ENCODE data around the gene COL5A1. TPM values are rescaled to one million over a fixed set of nuclear protein-coding genes. Genes with fewer than 3 reads are reported as not detected.
A peak's percentile ranks its signal among the peaks of the same experiment; 100 is the strongest.
"Not testable (repeated sequence)": the region's sequence is repeated elsewhere in the genome, so short reads cannot be mapped to it uniquely, and the experiment has no call there.

The COL5A1 gene
- total RNA-seq, 1 experiment from 2014 or later, result 10.6 TPM

DNA sequence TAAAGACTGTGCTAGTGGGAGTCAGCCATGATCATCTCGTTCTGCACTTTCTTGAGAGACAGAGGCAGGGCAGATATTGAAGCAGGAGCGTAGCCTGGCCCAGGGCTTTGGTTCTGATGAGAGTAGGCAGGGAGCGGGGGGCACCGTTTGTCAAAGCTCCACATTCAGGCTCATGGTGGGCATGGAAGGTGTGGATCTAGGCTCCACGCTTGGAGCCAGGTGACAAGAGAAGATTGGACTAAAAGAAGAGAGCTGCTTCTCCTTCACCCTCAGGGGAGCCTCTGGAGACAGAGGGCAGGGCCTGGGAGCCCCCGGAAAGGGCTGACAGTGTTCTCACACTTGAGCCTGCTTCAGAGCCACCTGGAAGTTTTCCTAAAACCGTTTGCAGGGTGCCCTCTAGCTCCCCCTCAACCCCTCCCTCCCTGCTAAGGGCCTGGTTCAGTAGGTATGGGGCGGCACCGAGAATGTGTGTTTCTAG is 214.3 kb downstream of the COL5A1 start:
- ATAC-seq (no peak), DNase-seq (no peak)
- Histone ChIP-seq H3K4me2 (ENCODE audit: low read length) (no peak overlapping the region), H3K27ac (ENCODE audit: low read length) (no peak overlapping the region), H2AFZ (ENCODE audit: low read length) (no peak overlapping the region), H4K20me1 (ENCODE audit: low read length) (no peaks in the 10 kb centered on the region), H3F3A (ENCODE audit: low read length, unreplicated experiment) (no peaks in the 10 kb centered on the region), H3K4me1 (ENCODE audit: insufficient read depth, low read length) (no peaks in the 10 kb centered on the region), H3K9ac (ENCODE audit: low read length) (no peak overlapping the region), H3K79me2 (ENCODE audit: low read length) (no peaks in the 10 kb centered on the region), H3K9me2 (replicated peaks; ENCODE audit: low read length) (no peaks in the 10 kb centered on the region), H3K4me3 (ENCODE audit: low read length) (no peak overlapping the region), H3K36me3 (ENCODE audit: low read depth, low read length) (no peaks in the 10 kb centered on the region), H3K9me3 (ENCODE audit: low read length) (no peaks in the 10 kb centered on the region), H3K27me3 (ENCODE audit: low read length) (0 out of 2 replicates have a peak, but pooled peaks cover 12% of the 10 kb centered on the region)
- ChIA-PET CTCF (no interaction called here), POLR2A (ENCODE audit: unreplicated experiment) (no interaction called here)
- intact Hi-C loops (cut with micrococcal nuclease), result no loop called here
- BruUV-seq (replicated peaks), result no TSS peak
- TF ChIP-seq EZH2phosphoT487 (IDR thresholded peaks at IDR 0.05; ENCODE audit: borderline replicate concordance, low read length) (no peak), EZH2 (IDR thresholded peaks at IDR 0.05; ENCODE audit: low read length, unreplicated experiment) (no peak)
- TF ChIP-seq, protein P1, sequence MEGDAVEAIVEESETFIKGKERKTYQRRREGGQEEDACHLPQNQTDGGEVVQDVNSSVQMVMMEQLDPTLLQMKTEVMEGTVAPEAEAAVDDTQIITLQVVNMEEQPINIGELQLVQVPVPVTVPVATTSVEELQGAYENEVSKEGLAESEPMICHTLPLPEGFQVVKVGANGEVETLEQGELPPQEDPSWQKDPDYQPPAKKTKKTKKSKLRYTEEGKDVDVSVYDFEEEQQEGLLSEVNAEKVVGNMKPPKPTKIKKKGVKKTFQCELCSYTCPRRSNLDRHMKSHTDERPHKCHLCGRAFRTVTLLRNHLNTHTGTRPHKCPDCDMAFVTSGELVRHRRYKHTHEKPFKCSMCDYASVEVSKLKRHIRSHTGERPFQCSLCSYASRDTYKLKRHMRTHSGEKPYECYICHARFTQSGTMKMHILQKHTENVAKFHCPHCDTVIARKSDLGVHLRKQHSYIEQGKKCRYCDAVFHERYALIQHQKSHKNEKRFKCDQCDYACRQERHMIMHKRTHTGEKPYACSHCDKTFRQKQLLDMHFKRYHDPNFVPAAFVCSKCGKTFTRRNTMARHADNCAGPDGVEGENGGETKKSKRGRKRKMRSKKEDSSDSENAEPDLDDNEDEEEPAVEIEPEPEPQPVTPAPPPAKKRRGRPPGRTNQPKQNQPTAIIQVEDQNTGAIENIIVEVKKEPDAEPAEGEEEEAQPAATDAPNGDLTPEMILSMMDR (conservative IDR thresholded peaks at IDR 0.05; ENCODE audit: low read depth, low read length), result no peak

DNA sequence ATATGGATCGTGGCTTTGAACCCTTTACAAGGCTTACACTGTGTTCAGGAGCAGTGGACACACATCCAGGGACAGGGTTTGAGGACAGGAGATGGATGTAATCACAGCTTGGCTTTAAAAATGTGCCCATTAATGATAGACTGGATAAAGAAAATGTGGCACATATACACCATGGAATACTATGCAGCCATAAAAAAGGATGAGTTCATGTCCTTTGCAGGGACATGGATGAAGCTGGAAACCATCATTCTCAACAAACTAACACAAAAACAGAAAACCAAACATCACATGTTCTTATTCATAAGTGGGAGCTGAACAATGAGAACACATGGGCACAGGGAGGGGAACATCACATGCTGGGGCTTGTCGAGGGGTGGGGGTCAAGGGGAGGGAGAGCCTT is 215.8 kb downstream of the COL5A1 start:
- H3F3A ChIP-seq (ENCODE audit: low read length, unreplicated experiment); H3K9ac ChIP-seq (ENCODE audit: low read length); H3K36me3 ChIP-seq (ENCODE audit: low read depth, low read length); H2AFZ ChIP-seq (ENCODE audit: low read length); DNase-seq; H3K79me2 ChIP-seq (ENCODE audit: low read length); H3K9me2 ChIP-seq (replicated peaks; ENCODE audit: low read length); ATAC-seq; intact Hi-C loops (cut with micrococcal nuclease); H3K27ac ChIP-seq (ENCODE audit: low read length); H4K20me1 ChIP-seq (ENCODE audit: low read length); CTCF ChIA-PET; H3K4me3 ChIP-seq (ENCODE audit: low read length); H3K9me3 ChIP-seq (ENCODE audit: low read length); H3K4me1 ChIP-seq (ENCODE audit: insufficient read depth, low read length); BruUV-seq (replicated peaks); H3K4me2 ChIP-seq (ENCODE audit: low read length); POLR2A ChIA-PET (ENCODE audit: unreplicated experiment): not testable (repeated sequence)
- H3K27me3 ChIP-seq (ENCODE audit: low read length), result 0 out of 2 replicates have a peak, but pooled peaks cover 12% of the 10 kb centered on the region

DNA sequence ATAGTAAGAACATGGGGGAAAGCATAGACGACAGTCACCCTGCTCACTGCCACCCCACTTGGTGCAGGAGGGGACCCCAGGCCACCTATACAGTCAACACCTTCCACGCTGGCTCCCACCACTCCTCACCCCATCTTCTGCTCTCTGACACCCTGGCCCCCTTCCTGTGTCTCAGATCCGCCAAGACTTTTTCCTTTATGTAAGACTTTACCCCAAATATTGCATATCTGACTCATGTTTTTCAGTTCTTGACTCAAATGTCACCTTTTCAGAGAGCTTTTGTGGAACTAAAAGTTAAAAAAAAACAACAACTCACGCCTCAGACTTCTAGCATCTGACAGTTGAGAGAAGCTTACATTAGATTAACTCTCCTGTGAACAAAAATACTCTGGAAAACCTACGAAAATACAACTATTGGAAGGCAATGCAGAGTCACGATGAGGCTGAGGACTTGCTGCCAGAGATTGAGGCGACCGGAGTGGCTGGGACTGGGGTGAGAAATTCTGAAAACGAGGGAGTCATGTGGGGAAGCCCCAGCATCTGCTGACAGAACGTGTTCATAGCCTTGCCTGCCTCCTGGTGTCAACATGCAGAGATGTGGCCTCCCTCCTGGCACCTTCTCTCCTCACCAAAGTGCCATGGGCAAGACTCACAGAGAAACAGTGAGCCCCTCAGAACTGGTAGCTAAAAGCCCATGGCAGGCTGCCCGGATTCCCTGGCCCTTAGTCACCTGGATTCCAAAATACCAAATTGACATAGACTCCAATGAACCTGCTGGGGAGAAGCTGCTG is 216.6 kb downstream of the COL5A1 start:
- Histone ChIP-seq H2AFZ (ENCODE audit: low read length) (no peak overlapping the region), H3K36me3 (ENCODE audit: low read depth, low read length) (no peaks in the 10 kb centered on the region), H3K9me3 (ENCODE audit: low read length) (no peaks in the 10 kb centered on the region), H3K4me1 (ENCODE audit: insufficient read depth, low read length) (no peaks in the 10 kb centered on the region), H3K79me2 (ENCODE audit: low read length) (no peaks in the 10 kb centered on the region), H3K27ac (ENCODE audit: low read length) (no peak overlapping the region), H3K4me2 (ENCODE audit: low read length) (no peak overlapping the region), H4K20me1 (ENCODE audit: low read length) (no peaks in the 10 kb centered on the region), H3K27me3 (ENCODE audit: low read length) (0 out of 2 replicates have a peak, but pooled peaks cover 11% of the 10 kb centered on the region), H3F3A (ENCODE audit: low read length, unreplicated experiment) (no peaks in the 10 kb centered on the region), H3K9ac (ENCODE audit: low read length) (no peak overlapping the region), H3K4me3 (ENCODE audit: low read length) (no peak overlapping the region), H3K9me2 (replicated peaks; ENCODE audit: low read length) (no peaks in the 10 kb centered on the region)
- ATAC-seq (peak; percentile 15; the same call in 1 of the 2 replicates), DNase-seq (peak; percentile 50)
- ChIA-PET CTCF (no interaction called here), POLR2A (ENCODE audit: unreplicated experiment) (no interaction called here)
- TF ChIP-seq EZH2phosphoT487 (IDR thresholded peaks at IDR 0.05; ENCODE audit: borderline replicate concordance, low read length), result no peak
- TF ChIP-seq, protein P1 (conservative IDR thresholded peaks at IDR 0.05; ENCODE audit: low read depth, low read length), result no peak
- no peak for TF ChIP-seq EZH2 (IDR thresholded peaks at IDR 0.05; ENCODE audit: low read length, unreplicated experiment)
- intact Hi-C loops (cut with micrococcal nuclease), result no loop called here
- BruUV-seq (replicated peaks), result no TSS peak
